Omental fat pad (tissue), 4 donors: Measurements from ENCODE around the gene ECE1. TPM values are rescaled to one million over a fixed set of nuclear protein-coding genes. Genes with fewer than 3 reads are reported as not detected.
"Not testable (repeated sequence)": the region's sequence is repeated elsewhere in the genome, so short reads cannot be mapped to it uniquely, and the experiment has no call there.

Source experiments
- ATAC-seq: fragments of 150-250 bp; one replicate; pipeline ENCODE4 v1.9.1; 2016; ENCODE audit warnings: mild to moderate bottlenecking, moderate library complexity; ENCODE audit not compliant: low FRiP score
- DNase-seq: peaks from one replicate; pipeline ENCODE4 v3.0.0-alpha.2; 2019; ENCODE audit warnings: low spot score
- CTCF ChIP-seq, 3 donors: fragments of 450-650 bp; IDR thresholded peaks; one replicate each; pipeline ENCODE4 v1.5.1; 2016 to 2017; ENCODE audit warnings: antibody characterized with exemption in 3 of 3, mild to moderate bottlenecking in 3 of 3, moderate library complexity in 2 of 3
- total RNA-seq, 4 donors: library from RNA; depleted of rRNA; stranded (reverse); fragments of >200 nt; gene quantifications; one replicate each; pipeline ENCODE4 v1.1.0, GENCODE V29; 2016

Gene ECE1
- total RNA-seq, 4 donors from 2014 or later: 43.5 to 158 (median 114) TPM

DNA sequence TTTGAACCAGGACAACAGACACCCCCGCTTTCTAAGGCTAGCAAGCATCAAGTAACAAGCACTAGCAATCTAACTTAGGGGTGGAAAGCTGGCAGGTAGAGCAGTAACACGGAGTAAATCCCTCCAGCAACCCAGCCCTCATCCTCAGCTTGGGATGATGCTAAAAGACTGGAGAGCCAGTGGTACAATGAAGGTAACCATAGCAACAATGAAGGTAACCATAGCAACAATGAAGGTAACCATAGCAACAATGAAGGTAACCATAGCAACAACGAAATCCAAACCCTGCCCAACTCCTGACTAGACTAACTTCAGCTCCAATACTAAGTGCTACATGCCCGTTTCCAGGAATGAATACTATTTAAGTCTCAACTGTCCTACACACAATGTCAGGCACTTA, 91.3 kb downstream of the ECE1 start:
- DNase-seq (no peak), ATAC-seq (no peak)
- TF ChIP-seq CTCF (IDR thresholded peaks at IDR 0.05): no peak

DNA sequence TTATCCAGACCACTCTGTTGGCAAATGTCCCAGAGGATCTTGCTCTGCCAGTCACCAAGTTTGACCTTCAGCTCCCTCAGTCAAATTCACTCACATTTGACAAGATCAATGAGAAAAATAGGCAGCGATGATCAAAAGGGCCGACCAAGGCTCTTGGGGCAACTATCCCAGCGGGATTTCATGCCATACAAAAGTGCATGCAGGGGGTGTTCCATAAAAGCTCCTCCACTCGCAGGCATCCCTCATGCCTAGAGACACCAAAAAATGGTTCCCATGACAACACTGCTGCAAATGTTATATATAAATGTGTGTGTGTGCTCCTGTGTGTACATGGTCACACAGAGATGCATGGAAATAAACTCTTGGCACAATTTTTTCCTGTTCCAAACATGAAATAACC, 97.4 kb downstream of the ECE1 start:
- TF ChIP-seq CTCF (IDR thresholded peaks at IDR 0.05): no peak
- ATAC-seq (no peak), DNase-seq (no peak)

DNA sequence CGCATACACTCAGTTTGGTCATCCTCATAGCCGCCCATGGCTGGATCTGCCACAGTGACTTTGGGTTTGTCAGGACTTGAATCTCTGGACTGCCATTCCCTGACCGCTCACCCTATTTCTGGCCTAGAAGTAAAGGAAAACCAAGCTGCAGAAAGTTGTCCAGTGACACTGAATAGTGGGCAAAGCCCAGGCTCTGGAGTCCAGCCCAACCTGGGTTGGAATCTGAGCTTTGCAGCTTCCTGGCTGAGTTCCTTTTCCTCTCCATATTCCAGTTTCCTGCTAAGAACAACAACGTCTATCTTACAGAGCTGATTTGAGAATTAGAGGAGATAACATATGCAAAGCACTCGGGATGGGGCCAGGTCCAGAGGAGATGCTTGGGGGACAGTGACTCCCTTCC, 98.0 kb downstream of the ECE1 start:
- no peak for DNase-seq
- TF ChIP-seq CTCF (IDR thresholded peaks at IDR 0.05): no peak
- no peak for ATAC-seq

- not testable (repeated sequence) for DNase-seq, ATAC-seq
These were observed 99.5 kb downstream of the ECE1 start for GRCh38 chr1:21190771-21191170.

- ATAC-seq (no peak), DNase-seq (no peak)
- TF ChIP-seq CTCF (IDR thresholded peaks at IDR 0.05): no peak
These were observed 100.3 kb downstream of the ECE1 start for GRCh38 chr1:21189906-21190500.

GRCh38 chr1:21189421-21189820, 100.8 kb downstream of the ECE1 start:
- DNase-seq: no peak
- ATAC-seq: no peak

GRCh38 chr1:21188235-21188634, 102.0 kb downstream of the ECE1 start:
- no peak for TF ChIP-seq CTCF (IDR thresholded peaks at IDR 0.05)
- ATAC-seq: no peak
- no peak for DNase-seq

More at GRCh38 chr1:21189421-21189820, 100.8 kb downstream of the ECE1 start:
- TF ChIP-seq CTCF (IDR thresholded peaks at IDR 0.05): no peak
